GM10248 (cell line): ENCODE results near the gene CNKSR2.

Experiments
- CTCF ChIA-PET: fragments of 300-600 bp; sonication (Branson Sonifier 250); formaldehyde crosslinking; extraction: SDS; loops from one replicate; lab custom pipeline; 2021; ENCODE audit warnings: antibody characterized with exemption; lab: Yijun Ruan, JAX
- POLR2A ChIA-PET: fragments of 350-650 bp; sonication (Branson Sonifier 250); formaldehyde crosslinking; extraction: SDS; loops from one replicate; lab custom pipeline; 2020; ENCODE audit warnings: antibody characterized with exemption; lab: Yijun Ruan, JAX
- DNase-seq: peaks from one replicate; pipeline ENCODE4 v3.0.0; 2012; ENCODE audit errors: extremely low spot score
- CTCF ChIP-seq: IDR thresholded peaks from 2 replicates; pipeline ENCODE4 v1.5.1; 2012; ENCODE audit warnings: mild to moderate bottlenecking, low read depth; ENCODE audit errors: extremely low read depth, missing control alignments, control extremely low read depth

The CNKSR2 gene

GRCh38 chrX:21374994-21375707 lies 933 bp downstream of the CNKSR2 start:
- POLR2A ChIA-PET, result no interaction called here
- TF ChIP-seq CTCF, result no peak
- CTCF ChIA-PET, result no interaction called here
- DNase-seq, result peak; percentile 10

- POLR2A ChIA-PET, result no interaction called here
- CTCF ChIA-PET, result no interaction called here
- TF ChIP-seq CTCF, result no peak
- peak; percentile 5 for DNase-seq
Observed at GRCh38 chrX:21375708-21376009, 1.4 kb downstream of the CNKSR2 start.

GRCh38 chrX:21376636-21377035 lies 2.4 kb downstream of the CNKSR2 start:
- CTCF ChIA-PET, result no interaction called here
- POLR2A ChIA-PET, result no interaction called here
- TF ChIP-seq CTCF, result no peak
- no peak for DNase-seq

GRCh38 chrX:21379991-21380390 lies 5.8 kb downstream of the CNKSR2 start:
- POLR2A ChIA-PET, result no interaction called here
- TF ChIP-seq CTCF, result no peak
- CTCF ChIA-PET, result no interaction called here
- no peak for DNase-seq

GRCh38 chrX:21382715-21383114 lies 8.5 kb downstream of the CNKSR2 start:
- no peak for TF ChIP-seq CTCF
- ChIA-PET POLR2A (no interaction called here), CTCF (no interaction called here)
- DNase-seq, result no peak

GRCh38 chrX:21383546-21383945 lies 9.3 kb downstream of the CNKSR2 start:
- CTCF ChIA-PET, result interaction anchor here (1.2 kb wide), 1 partner anchor 14 kb away, joined by 3 read pairs; no protein-coding TSS in a partner anchor
- no peak for DNase-seq
- POLR2A ChIA-PET, result no interaction called here
- no peak for TF ChIP-seq CTCF
